K562 (cell line): Measurements from ENCODE around the gene CERS5. TPM values are rescaled to one million over a fixed set of nuclear protein-coding genes. Genes with fewer than 3 reads are reported as not detected.

Source experiments
- ATAC-seq: fragments of 200-7000 bp; cut with Tn5 transposase; 3 replicates; pipeline ENCODE4 v1.9.1; 2020; ENCODE audit warnings: moderate library complexity
- BruUV-seq: library from RNA; stranded (reverse); fragments of 400-500 nt; replicated peaks from 2 replicates; lab custom pipeline; 2021; lab: Mats Ljungman, UMichigan
- CTCF ChIA-PET: fragments of 300-600 bp; formaldehyde crosslinking; extraction: SDS; loops from one replicate; lab custom pipeline; 2021; ENCODE audit warnings: low intra/inter-chr PET ratio; lab: Yijun Ruan, JAX
- POLR2A ChIA-PET: fragments of 300-600, 350-650 bp; sonication (Branson Sonifier 250); formaldehyde crosslinking; extraction: SDS; loops from one replicate; lab custom pipeline; 2021; ENCODE audit warnings: antibody characterized with exemption, inconsistent platforms; lab: Yijun Ruan, JAX
- DNase-seq, 4 experiments: peaks; one replicate each; pipeline versions ENCODE4 v3.0.0 to v3.0.0-alpha.2; 2011 to 2018; ENCODE audit warnings: low spot score in 3 of 4, mixed read lengths in 3 of 4; ENCODE audit errors: extremely low read depth in 1 of 4
- FAIRE-seq: peaks from 2 replicates; lab custom pipeline; 2011; peaks lifted over from hg19 to GRCh38; lab: Jason Lieb, UNC
- H2AFZ ChIP-seq: 2 replicates; pipeline ENCODE4 v1.6.0; 2011; ENCODE audit warnings: low read depth, low read length, control low read depth, inconsistent platforms
- H3K27ac ChIP-seq: fragments of 200-600 bp; 3 replicates; pipeline ENCODE4 v1.8.0; 2011; ENCODE audit warnings: low read depth, mild to moderate bottlenecking, control low read depth, inconsistent platforms, low read length, moderate library complexity, mixed read lengths; ENCODE audit errors: extremely low read depth
- H3K27me3 ChIP-seq, 2 experiments: fragments of 300-600 bp in 1 of 2; 2 replicates in 1 of 2; 3 replicates in 1 of 2; pipeline versions ENCODE4 v1.6.0 to v1.8.0; 2011; ENCODE audit warnings: inconsistent platforms in 2 of 2, low read length in 2 of 2, mild to moderate bottlenecking in 1 of 2, mixed read lengths in 1 of 2, moderate library complexity in 1 of 2; ENCODE audit not compliant: control insufficient read depth in 2 of 2, insufficient read depth in 2 of 2
- H3K36me3 ChIP-seq: fragments of 300-600 bp; 3 replicates; pipeline ENCODE4 v1.8.0; 2011; ENCODE audit warnings: mild to moderate bottlenecking, low read length, inconsistent platforms; ENCODE audit not compliant: control insufficient read depth, insufficient read depth
- H3K4me1 ChIP-seq, 2 experiments: fragments of 200-600 bp in 1 of 2; replicated peaks in 1 of 2; 2 replicates in 1 of 2; 3 replicates in 1 of 2; pipeline versions ENCODE4 v1.5.1 to v1.8.0; 2011; ENCODE audit warnings: inconsistent platforms in 2 of 2, low read length in 2 of 2, mild to moderate bottlenecking in 1 of 2, mixed read lengths in 1 of 2, moderate library complexity in 1 of 2; ENCODE audit not compliant: control insufficient read depth in 2 of 2, insufficient read depth in 2 of 2
- H3K4me2 ChIP-seq: 2 replicates; pipeline ENCODE4 v1.6.1; 2011; ENCODE audit warnings: low read length, control low read depth, inconsistent platforms, mixed read lengths; ENCODE audit not compliant: insufficient read depth
- H3K4me3 ChIP-seq: fragments of 200-600 bp; sonication (generic), shearing (Covaris generic); 2 replicates; pipeline ENCODE4 v1.5.1; 2016; ENCODE audit warnings: control low read depth, inconsistent platforms
- H3K79me2 ChIP-seq: fragments of 200-600 bp; 3 replicates; pipeline ENCODE4 v1.8.0; 2011; ENCODE audit warnings: low read length, inconsistent platforms; ENCODE audit not compliant: control insufficient read depth, insufficient read depth
- H3K9ac ChIP-seq, 2 experiments: 2 replicates each; pipeline versions ENCODE4 v1.6.0 to v1.6.1; 2011; ENCODE audit warnings: low read depth in 2 of 2, low read length in 2 of 2, control low read depth in 1 of 2, inconsistent platforms in 1 of 2, mild to moderate bottlenecking in 1 of 2, mixed read lengths in 1 of 2; ENCODE audit not compliant: insufficient read depth in 1 of 2
- H3K9me1 ChIP-seq: one replicate; pipeline ENCODE4 v1.6.0; 2011; ENCODE audit warnings: inconsistent platforms, mild to moderate bottlenecking, low read length, moderate library complexity; ENCODE audit not compliant: control insufficient read depth, insufficient read depth
- H3K9me3 ChIP-seq: replicated peaks from 2 replicates; pipeline ENCODE4 v1.5.1; 2011; ENCODE audit warnings: low read depth, low read length, inconsistent platforms; ENCODE audit not compliant: control insufficient read depth, insufficient read depth
- H4K20me1 ChIP-seq: replicated peaks from 2 replicates; pipeline ENCODE4 v1.6.1; 2011; ENCODE audit warnings: low read length, inconsistent platforms, mixed read lengths; ENCODE audit not compliant: control insufficient read depth, insufficient read depth
- CEBPB ChIP-seq: fragments of 450-650 bp; IDR thresholded peaks from 2 replicates; pipeline ENCODE4 v1.6.1; 2016; ENCODE audit warnings: missing genetic modification characterization, missing compliant biosample characterization
- CEBPG ChIP-seq, 3 experiments: fragments of 200-800 bp in 1 of 3; sonication (Bioruptor generic) in 1 of 3; sonication (generic) in 1 of 3; formaldehyde crosslinking in 1 of 3; IDR thresholded peaks in 2 of 3; conservative IDR thresholded peaks in 1 of 3; 2 replicates each; pipeline versions ENCODE4 v1.6.1 to v1.8.0; 2016 to 2022; ENCODE audit warnings: missing compliant biosample characterization in 2 of 3, missing genetic modification characterization in 2 of 3, mild to moderate bottlenecking in 1 of 3, missing genetic modification reagents in 1 of 3
- KAT8 ChIP-seq: fragments of 450-650 bp; IDR thresholded peaks from 2 replicates; pipeline ENCODE4 v1.6.1; 2016; ENCODE audit warnings: low read depth, mild to moderate bottlenecking
- NCOA2 ChIP-seq, 2 experiments: fragments of 450-650 bp; IDR thresholded peaks; 2 replicates each; pipeline ENCODE4 v1.6.1; 2018; ENCODE audit warnings: mild to moderate bottlenecking in 2 of 2, moderate library complexity in 1 of 2; ENCODE audit not compliant: partially characterized antibody in 2 of 2
- NEUROD1 ChIP-seq: fragments of 150-350 bp; IDR thresholded peaks from 2 replicates; pipeline ENCODE4 v1.6.1; 2014; ENCODE audit warnings: borderline replicate concordance, low read length, low read depth; ENCODE audit not compliant: partially characterized antibody
- NFATC3 ChIP-seq: fragments of 450-650 bp; IDR thresholded peaks from 2 replicates; pipeline ENCODE4 v1.6.1; 2017; ENCODE audit warnings: mild to moderate bottlenecking
- SMAD4 ChIP-seq: fragments of 250-450 bp; sonication (Bioruptor Pico); conservative IDR thresholded peaks from 2 replicates; pipeline ENCODE4 v1.8.0; 2021; ENCODE audit warnings: inconsistent platforms, mild to moderate bottlenecking, moderate library complexity
- SMARCA4 ChIP-seq: fragments of 450-650 bp; IDR thresholded peaks from 2 replicates; pipeline ENCODE4 v1.6.1; 2016
- SMC3 ChIP-seq: conservative IDR thresholded peaks from 2 replicates; pipeline ENCODE4 v1.6.1; 2011; ENCODE audit warnings: low read depth, low read length, improper control_type of control experiment; ENCODE audit not compliant: insufficient read depth
- TRIM28 ChIP-seq: fragments of 450-650 bp; IDR thresholded peaks from 2 replicates; pipeline ENCODE4 v1.6.1; 2017
- U2AF2 ChIP-seq: fragments of 200-400 bp; formaldehyde crosslinking; optimal IDR thresholded peaks from 2 replicates; pipeline ENCODE3; 2017; ENCODE audit warnings: low read depth, mild to moderate bottlenecking, low read length
- ZNF57 ChIP-seq: fragments of 450-650 bp; formaldehyde crosslinking; IDR thresholded peaks from 2 replicates; pipeline ENCODE4 v1.4.0; 2020; ENCODE audit warnings: mild to moderate bottlenecking, moderate library complexity
- ZNF589 ChIP-seq: fragments of 200-800 bp; sonication (Bioruptor generic); IDR thresholded peaks from 2 replicates; pipeline ENCODE4 v1.6.1; 2016; ENCODE audit warnings: low read depth, missing genetic modification characterization, missing compliant biosample characterization
- ZNF707 ChIP-seq: fragments of 250-450 bp; sonication (Bioruptor Pico); conservative IDR thresholded peaks from 2 replicates; pipeline ENCODE4 v1.8.0; 2022; ENCODE audit warnings: inconsistent platforms, mild to moderate bottlenecking, moderate library complexity
- WGBS: fragments of 100-300 bp; shearing (Covaris generic); methylation state at CpG from one replicate; pipeline ENCODE4 v1.1.6; 2016; ENCODE audit warnings: low coverage, mixed read lengths; ENCODE audit not compliant: insufficient coverage; ENCODE audit errors: missing lambda C conversion rate; 5-methylcytosine and 5-hydroxymethylcytosine counted together
- in situ Hi-C: fragments of 300-500 bp; cut with MboI; formaldehyde crosslinking; loops from 4 replicates; pipeline ENCODE4 v1.15.0; 2018; ENCODE audit warnings: inconsistent platforms, mixed read lengths
- intact Hi-C: fragments of 100-400 bp; cut with micrococcal nuclease; formaldehyde crosslinking; loops from 2 replicates; pipeline ENCODE4 v1.14.2; 2022
- polyA plus RNA-seq, 8 experiments: library from polyadenylated mRNA; depleted of rRNA in 4 of 8; stranded (reverse) in 5 of 8; unstranded in 3 of 8; fragments of >200 nt; fragmentation: Nextera tagmentation in 2 of 8; fragmentation: Illumina TruSeq in 1 of 8; extraction: Ambion mirVana in 2 of 8; extraction: Trizol in 1 of 8; gene quantifications; 2 replicates each; pipeline versions ENCODE4 v1.2.1 to v1.2.3, GENCODE V29; 2011 to 2014; ENCODE audit warnings: inconsistent platforms in 1 of 8, missing spikeins in 1 of 8
- total RNA-seq, 7 experiments: library from RNA; depleted of rRNA in 6 of 7; stranded (reverse); fragments of >200 nt in 6 of 7; fragmentation: Illumina TruSeq in 2 of 7; extraction: Trizol in 2 of 7; gene quantifications; 2 replicates each; pipeline versions ENCODE4 v1.2.1 to v1.2.3, GENCODE V29; 2011 to 2021; ENCODE audit warnings: low replicate concordance in 1 of 7
- TF ChIP-seq, protein P1 (sequence below): fragments of 200-800 bp; sonication (Bioruptor generic); IDR thresholded peaks from 2 replicates; pipeline ENCODE4 v1.6.1; 2017; ENCODE audit warnings: missing genetic modification characterization, missing compliant biosample characterization

Gene CERS5
- total and polyA plus RNA-seq, 9 of the 15 experiments (the other 6 are each of a cell fraction or from before 2014, with no cell fraction given): 6.1 to 47.5 (median 17.8) TPM

DNA sequence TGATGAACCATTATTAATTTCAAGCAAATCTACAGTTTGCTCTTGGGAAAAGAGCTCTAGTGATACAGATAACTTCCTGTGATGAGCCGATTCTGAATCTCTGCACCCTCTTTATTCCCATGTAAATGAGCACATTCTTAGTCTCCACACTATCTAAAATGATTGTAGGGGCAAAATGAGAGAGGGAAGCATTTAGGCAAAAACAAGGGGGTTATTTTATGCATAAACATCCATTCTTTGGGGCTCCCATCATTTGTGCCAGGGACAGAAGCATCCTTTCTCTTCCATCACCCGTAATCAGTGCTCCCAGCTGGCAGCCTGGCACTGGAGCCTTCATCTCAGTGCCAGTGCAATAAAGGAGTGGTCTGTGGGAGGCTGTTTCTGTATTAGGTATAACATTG is 65.0 kb downstream of the CERS5 start:
- TF ChIP-seq TRIM28 (no peak), SMAD4 (CRISPR knock-in tag) (no peak), NCOA2 (IDR thresholded peaks at IDR 0.05; ENCODE audit: partially characterized antibody in 2 of 2) (no peak)
- TF ChIP-seq, all 486 proteins: peak for 0
- no peaks in the 10 kb centered on the region for H3K9me3 ChIP-seq
- H3K4me1 ChIP-seq: peaks cover 16% of the 10 kb centered on the region in 2 experiments
- H3K27ac ChIP-seq: no peak overlapping the region
- H3K4me3 ChIP-seq: no peak overlapping the region
- H3K9me1 ChIP-seq: no peaks in the 10 kb centered on the region
- no TSS peak for BruUV-seq
- no peak for DNase-seq
- H3K79me2 ChIP-seq: no peaks in the 10 kb centered on the region
- intact Hi-C loops (no loop called here), in situ Hi-C loops (no loop called here)
- H2AFZ ChIP-seq: no peak overlapping the region
- FAIRE-seq: no peak
- CTCF ChIA-PET: interaction anchor here (1.4 kb wide), 1 partner anchor 74 kb away, joined by 3 read pairs; no protein-coding TSS in a partner anchor
- no peaks in the 10 kb centered on the region for H3K27me3 ChIP-seq
- no peak for ATAC-seq
- no peaks in the 10 kb centered on the region for H4K20me1 ChIP-seq
- WGBS: 88% methylated on average over 2 of the region's 2 CpGs
- H3K4me2 ChIP-seq: no peak overlapping the region
- no peak overlapping the region for H3K9ac ChIP-seq
- peaks cover 36% of the 10 kb centered on the region for H3K36me3 ChIP-seq
- POLR2A ChIA-PET: interaction anchor here (0.6 to 1.5 kb wide), 4 partner anchors 9 to 132 kb away, joined by 3 to 4 read pairs (median 4); no protein-coding TSS in a partner anchor

DNA sequence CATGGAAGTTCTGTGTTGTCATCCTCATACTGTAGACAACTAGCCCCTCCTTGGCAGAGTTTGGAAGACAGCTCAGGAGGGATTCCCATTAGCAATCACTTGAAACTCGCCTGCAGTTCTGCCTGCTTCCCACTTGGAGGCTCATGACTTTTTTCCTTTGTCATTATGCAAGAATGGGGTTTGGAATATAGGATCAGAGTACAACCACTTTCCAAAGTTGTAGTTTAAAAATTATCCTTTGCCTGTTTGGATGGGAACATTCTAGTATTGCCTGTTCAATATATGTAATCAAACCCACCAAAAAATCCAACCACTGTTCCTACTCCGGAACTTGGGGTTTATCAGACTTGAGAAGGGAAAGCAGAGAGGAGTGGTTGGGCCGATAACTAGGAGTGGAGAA is 65.5 kb downstream of the CERS5 start:
- H3K27ac ChIP-seq: no peak overlapping the region
- TF ChIP-seq ZNF589 (CRISPR knock-in tag) (no peak), SMARCA4 (no peak), KAT8 (no peak), ZNF707 (no peak), NFATC3 (no peak), SMC3 (0 out of 2 replicates have a peak, but pooled peaks have one; percentile 8), ZNF57 (CRISPR knock-in tag) (no peak), CEBPB (tag) (peak; percentile 77), U2AF2 (no peak), NEUROD1 (no peak), CEBPG (CRISPR knock-in tag; IDR thresholded peaks at IDR 0.05) (peak; percentile 56; the same call in 1 of the 2 replicates), CEBPG (tag; conservative IDR thresholded peaks at IDR 0.05 in 1 of 2, IDR thresholded peaks at IDR 0.05 in 1 of 2) (peak; percentile 39 to 46; a peak in 2 of 4 replicates)
- TF ChIP-seq, protein P1, sequence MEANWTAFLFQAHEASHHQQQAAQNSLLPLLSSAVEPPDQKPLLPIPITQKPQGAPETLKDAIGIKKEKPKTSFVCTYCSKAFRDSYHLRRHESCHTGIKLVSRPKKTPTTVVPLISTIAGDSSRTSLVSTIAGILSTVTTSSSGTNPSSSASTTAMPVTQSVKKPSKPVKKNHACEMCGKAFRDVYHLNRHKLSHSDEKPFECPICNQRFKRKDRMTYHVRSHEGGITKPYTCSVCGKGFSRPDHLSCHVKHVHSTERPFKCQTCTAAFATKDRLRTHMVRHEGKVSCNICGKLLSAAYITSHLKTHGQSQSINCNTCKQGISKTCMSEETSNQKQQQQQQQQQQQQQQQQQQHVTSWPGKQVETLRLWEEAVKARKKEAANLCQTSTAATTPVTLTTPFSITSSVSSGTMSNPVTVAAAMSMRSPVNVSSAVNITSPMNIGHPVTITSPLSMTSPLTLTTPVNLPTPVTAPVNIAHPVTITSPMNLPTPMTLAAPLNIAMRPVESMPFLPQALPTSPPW (CRISPR knock-in tag): no peak

More for the DNA sequence above, 65.5 kb downstream of the CERS5 start:
- Histone ChIP-seq H3K4me3 (no peak overlapping the region), H3K4me2 (no peak overlapping the region), H3K4me1 (peaks cover 16% of the 10 kb centered on the region in 2 experiments), H3K27me3 (no peaks in the 10 kb centered on the region), H3K9me3 (no peaks in the 10 kb centered on the region), H3K9ac (no peak overlapping the region), H3K79me2 (no peaks in the 10 kb centered on the region), H3K36me3 (peaks cover 41% of the 10 kb centered on the region), H2AFZ (no peak overlapping the region), H4K20me1 (no peaks in the 10 kb centered on the region), H3K9me1 (no peaks in the 10 kb centered on the region)
- ChIA-PET CTCF (interaction anchor here (1.4 kb wide), 1 partner anchor 74 kb away, joined by 3 read pairs; no protein-coding TSS in a partner anchor), POLR2A (interaction anchor here (0.6 to 1.5 kb wide), 3 partner anchors 10 to 70 kb away, joined by 3 to 4 read pairs (median 4); no protein-coding TSS in a partner anchor)
- peak; percentile 88 for FAIRE-seq
- BruUV-seq: no TSS peak
- peak; percentile 57 for ATAC-seq
- intact Hi-C loops (no loop called here), in situ Hi-C loops (no loop called here)
- peak; percentile 31 to 45 (median 38) for DNase-seq
- WGBS: 59% methylated on average over 3 of the region's 3 CpGs
